ENCODE measurements around the gene MIPOL1. TPM values are rescaled to one million over a fixed set of nuclear protein-coding genes. Genes with fewer than 3 reads are reported as not detected.

The MIPOL1 gene
- total and polyA plus RNA-seq, 2 of the 13 experiments (the other 11 are each of a cell fraction or from before 2014, with no cell fraction given) = 8.6 to 34.2 TPM

DNA sequence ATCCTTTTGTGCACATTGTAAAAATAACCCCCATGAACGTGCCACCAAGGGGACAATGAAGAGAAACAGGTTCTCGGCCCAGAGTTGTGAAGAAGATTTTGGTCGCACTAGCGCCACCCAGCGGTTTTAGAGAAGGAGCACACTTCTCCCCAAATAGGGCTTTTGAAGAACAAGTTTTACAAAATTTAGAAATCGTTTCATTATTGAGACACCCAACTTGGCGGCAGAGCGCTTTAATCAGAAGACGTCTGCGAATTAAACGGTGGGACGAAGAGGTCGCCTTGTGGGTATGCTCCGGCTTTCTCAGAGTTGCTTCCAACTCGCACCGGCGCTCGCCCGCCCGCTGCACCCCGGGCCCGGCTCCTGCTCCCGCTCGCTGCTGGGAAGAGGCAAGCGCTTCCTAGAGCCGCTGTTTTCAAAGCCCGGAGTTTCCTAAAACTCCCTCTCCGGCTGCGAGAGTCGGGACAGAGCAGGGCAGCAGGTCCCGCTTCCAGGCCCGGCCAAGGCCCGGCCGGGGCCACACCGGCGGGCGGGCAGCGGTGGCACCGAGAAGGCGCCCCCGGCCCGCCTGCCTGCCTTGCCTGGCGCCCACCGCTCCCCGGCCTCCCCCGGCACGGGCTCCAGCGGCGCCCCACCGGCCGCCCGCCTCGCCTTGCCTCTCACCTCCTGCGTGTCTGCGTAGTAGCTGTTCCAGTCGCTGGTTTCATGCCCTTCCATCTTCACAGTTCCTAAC lies 396.7 kb downstream of the MIPOL1 start (continued):
- TF ChIP-seq, protein P1, sequence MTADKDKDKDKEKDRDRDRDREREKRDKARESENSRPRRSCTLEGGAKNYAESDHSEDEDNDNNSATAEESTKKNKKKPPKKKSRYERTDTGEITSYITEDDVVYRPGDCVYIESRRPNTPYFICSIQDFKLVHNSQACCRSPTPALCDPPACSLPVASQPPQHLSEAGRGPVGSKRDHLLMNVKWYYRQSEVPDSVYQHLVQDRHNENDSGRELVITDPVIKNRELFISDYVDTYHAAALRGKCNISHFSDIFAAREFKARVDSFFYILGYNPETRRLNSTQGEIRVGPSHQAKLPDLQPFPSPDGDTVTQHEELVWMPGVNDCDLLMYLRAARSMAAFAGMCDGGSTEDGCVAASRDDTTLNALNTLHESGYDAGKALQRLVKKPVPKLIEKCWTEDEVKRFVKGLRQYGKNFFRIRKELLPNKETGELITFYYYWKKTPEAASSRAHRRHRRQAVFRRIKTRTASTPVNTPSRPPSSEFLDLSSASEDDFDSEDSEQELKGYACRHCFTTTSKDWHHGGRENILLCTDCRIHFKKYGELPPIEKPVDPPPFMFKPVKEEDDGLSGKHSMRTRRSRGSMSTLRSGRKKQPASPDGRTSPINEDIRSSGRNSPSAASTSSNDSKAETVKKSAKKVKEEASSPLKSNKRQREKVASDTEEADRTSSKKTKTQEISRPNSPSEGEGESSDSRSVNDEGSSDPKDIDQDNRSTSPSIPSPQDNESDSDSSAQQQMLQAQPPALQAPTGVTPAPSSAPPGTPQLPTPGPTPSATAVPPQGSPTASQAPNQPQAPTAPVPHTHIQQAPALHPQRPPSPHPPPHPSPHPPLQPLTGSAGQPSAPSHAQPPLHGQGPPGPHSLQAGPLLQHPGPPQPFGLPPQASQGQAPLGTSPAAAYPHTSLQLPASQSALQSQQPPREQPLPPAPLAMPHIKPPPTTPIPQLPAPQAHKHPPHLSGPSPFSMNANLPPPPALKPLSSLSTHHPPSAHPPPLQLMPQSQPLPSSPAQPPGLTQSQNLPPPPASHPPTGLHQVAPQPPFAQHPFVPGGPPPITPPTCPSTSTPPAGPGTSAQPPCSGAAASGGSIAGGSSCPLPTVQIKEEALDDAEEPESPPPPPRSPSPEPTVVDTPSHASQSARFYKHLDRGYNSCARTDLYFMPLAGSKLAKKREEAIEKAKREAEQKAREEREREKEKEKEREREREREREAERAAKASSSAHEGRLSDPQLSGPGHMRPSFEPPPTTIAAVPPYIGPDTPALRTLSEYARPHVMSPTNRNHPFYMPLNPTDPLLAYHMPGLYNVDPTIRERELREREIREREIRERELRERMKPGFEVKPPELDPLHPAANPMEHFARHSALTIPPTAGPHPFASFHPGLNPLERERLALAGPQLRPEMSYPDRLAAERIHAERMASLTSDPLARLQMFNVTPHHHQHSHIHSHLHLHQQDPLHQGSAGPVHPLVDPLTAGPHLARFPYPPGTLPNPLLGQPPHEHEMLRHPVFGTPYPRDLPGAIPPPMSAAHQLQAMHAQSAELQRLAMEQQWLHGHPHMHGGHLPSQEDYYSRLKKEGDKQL (CRISPR knock-in tag; IDR thresholded peaks at IDR 0.05; ENCODE audit: low read depth) = no peak
- TF ChIP-seq EP300 (IDR thresholded peaks at IDR 0.05; ENCODE audit: low read depth in 2 of 2, low read length in 2 of 2) (peak in 1 of 2 experiments; percentile 23; a peak in 1 of 4 replicates), EP300 (CRISPR knock-in tag; IDR thresholded peaks at IDR 0.05; ENCODE audit: borderline replicate concordance) (no peak), MTF2 (CRISPR knock-in tag; IDR thresholded peaks at IDR 0.05; ENCODE audit: borderline replicate concordance) (no peak), ZFP36L1 (CRISPR knock-in tag; IDR thresholded peaks at IDR 0.05) (peak; percentile 87), ZNF260 (CRISPR knock-in tag; IDR thresholded peaks at IDR 0.05; ENCODE audit: borderline replicate concordance, low read depth) (no peak), ZNF652 (CRISPR knock-in tag; IDR thresholded peaks at IDR 0.05; ENCODE audit: borderline replicate concordance, low read depth) (peak; percentile 23; the same call in 1 of the 2 replicates), ZNF138 (CRISPR knock-in tag; IDR thresholded peaks at IDR 0.05; ENCODE audit: low read depth) (no peak), SOX6 (IDR thresholded peaks at IDR 0.05) (no peak), SOX6 (CRISPR knock-in tag; IDR thresholded peaks at IDR 0.05) (peak; percentile 84), RXRA (CRISPR knock-in tag; IDR thresholded peaks at IDR 0.05) (peak; percentile 14; the same call in 1 of the 2 replicates), ZKSCAN5 (CRISPR knock-in tag; IDR thresholded peaks at IDR 0.05) (no peak), NFYB (CRISPR knock-in tag; IDR thresholded peaks at IDR 0.05) (no peak)
- TF ChIP-seq, protein P2, sequence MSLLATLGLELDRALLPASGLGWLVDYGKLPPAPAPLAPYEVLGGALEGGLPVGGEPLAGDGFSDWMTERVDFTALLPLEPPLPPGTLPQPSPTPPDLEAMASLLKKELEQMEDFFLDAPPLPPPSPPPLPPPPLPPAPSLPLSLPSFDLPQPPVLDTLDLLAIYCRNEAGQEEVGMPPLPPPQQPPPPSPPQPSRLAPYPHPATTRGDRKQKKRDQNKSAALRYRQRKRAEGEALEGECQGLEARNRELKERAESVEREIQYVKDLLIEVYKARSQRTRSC (CRISPR knock-in tag; IDR thresholded peaks at IDR 0.05; ENCODE audit: low read depth) = no peak
- TF ChIP-seq, protein P3, sequence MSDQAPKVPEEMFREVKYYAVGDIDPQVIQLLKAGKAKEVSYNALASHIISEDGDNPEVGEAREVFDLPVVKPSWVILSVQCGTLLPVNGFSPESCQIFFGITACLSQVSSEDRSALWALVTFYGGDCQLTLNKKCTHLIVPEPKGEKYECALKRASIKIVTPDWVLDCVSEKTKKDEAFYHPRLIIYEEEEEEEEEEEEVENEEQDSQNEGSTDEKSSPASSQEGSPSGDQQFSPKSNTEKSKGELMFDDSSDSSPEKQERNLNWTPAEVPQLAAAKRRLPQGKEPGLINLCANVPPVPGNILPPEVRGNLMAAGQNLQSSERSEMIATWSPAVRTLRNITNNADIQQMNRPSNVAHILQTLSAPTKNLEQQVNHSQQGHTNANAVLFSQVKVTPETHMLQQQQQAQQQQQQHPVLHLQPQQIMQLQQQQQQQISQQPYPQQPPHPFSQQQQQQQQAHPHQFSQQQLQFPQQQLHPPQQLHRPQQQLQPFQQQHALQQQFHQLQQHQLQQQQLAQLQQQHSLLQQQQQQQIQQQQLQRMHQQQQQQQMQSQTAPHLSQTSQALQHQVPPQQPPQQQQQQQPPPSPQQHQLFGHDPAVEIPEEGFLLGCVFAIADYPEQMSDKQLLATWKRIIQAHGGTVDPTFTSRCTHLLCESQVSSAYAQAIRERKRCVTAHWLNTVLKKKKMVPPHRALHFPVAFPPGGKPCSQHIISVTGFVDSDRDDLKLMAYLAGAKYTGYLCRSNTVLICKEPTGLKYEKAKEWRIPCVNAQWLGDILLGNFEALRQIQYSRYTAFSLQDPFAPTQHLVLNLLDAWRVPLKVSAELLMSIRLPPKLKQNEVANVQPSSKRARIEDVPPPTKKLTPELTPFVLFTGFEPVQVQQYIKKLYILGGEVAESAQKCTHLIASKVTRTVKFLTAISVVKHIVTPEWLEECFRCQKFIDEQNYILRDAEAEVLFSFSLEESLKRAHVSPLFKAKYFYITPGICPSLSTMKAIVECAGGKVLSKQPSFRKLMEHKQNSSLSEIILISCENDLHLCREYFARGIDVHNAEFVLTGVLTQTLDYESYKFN (CRISPR knock-in tag; conservative IDR thresholded peaks at IDR 0.05) = peak; percentile 15; the same call in 1 of the 2 replicates
- TF ChIP-seq, protein P4, sequence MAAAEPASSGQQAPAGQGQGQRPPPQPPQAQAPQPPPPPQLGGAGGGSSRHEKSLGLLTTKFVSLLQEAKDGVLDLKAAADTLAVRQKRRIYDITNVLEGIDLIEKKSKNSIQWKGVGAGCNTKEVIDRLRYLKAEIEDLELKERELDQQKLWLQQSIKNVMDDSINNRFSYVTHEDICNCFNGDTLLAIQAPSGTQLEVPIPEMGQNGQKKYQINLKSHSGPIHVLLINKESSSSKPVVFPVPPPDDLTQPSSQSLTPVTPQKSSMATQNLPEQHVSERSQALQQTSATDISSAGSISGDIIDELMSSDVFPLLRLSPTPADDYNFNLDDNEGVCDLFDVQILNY (CRISPR knock-in tag; conservative IDR thresholded peaks at IDR 0.05) = no peak
- TF ChIP-seq, protein P5, sequence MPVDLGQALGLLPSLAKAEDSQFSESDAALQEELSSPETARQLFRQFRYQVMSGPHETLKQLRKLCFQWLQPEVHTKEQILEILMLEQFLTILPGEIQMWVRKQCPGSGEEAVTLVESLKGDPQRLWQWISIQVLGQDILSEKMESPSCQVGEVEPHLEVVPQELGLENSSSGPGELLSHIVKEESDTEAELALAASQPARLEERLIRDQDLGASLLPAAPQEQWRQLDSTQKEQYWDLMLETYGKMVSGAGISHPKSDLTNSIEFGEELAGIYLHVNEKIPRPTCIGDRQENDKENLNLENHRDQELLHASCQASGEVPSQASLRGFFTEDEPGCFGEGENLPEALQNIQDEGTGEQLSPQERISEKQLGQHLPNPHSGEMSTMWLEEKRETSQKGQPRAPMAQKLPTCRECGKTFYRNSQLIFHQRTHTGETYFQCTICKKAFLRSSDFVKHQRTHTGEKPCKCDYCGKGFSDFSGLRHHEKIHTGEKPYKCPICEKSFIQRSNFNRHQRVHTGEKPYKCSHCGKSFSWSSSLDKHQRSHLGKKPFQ (CRISPR knock-in tag; IDR thresholded peaks at IDR 0.05; ENCODE audit: insufficient replicate concordance) = no peak
